PC-9 (cell line): ENCODE data around the gene PYCR2. TPM values are rescaled to one million over a fixed set of nuclear protein-coding genes. Genes with fewer than 3 reads are reported as not detected.

Experiments
- BruUV-seq: library from RNA; stranded (reverse); fragments of 400-500 nt; replicated peaks from 2 replicates; lab custom pipeline; 2021; lab: Mats Ljungman, UMichigan
- CTCF ChIA-PET: fragments of 300-600 bp; sonication (Branson Sonifier 250); formaldehyde crosslinking; loops from one replicate; lab custom pipeline; 2022; ENCODE audit warnings: antibody characterized with exemption; lab: Charles Lee
- POLR2A ChIA-PET: fragments of 300-600 bp; sonication (Branson Sonifier 250); formaldehyde crosslinking; loops from one replicate; lab custom pipeline; 2022; ENCODE audit warnings: antibody characterized with exemption; ENCODE audit not compliant: unreplicated experiment; lab: Charles Lee
- DNase-seq, 2 experiments: peaks; one replicate each; pipeline versions ENCODE4 v3.0.0 to v3.0.0-alpha.2; 2015 to 2022; ENCODE audit warnings: mixed read lengths in 1 of 2
- H2AFZ ChIP-seq: fragments of 200-600 bp; sonication (generic); 2 replicates; pipeline ENCODE4 v1.8.1; 2017; ENCODE audit warnings: antibody characterized with exemption
- H3F3A ChIP-seq: fragments of 200-600 bp; sonication (generic); 2 replicates; pipeline ENCODE4 v1.8.1; 2017; ENCODE audit warnings: antibody characterized with exemption, mild to moderate bottlenecking, low read depth; ENCODE audit not compliant: insufficient read depth
- H3K27ac ChIP-seq: fragments of 200-600 bp; sonication (generic); 2 replicates; pipeline ENCODE4 v1.6.1; 2016; ENCODE audit warnings: mixed run types
- H3K27me3 ChIP-seq: fragments of 200-600 bp; sonication (generic); 2 replicates; pipeline ENCODE4 v1.6.1; 2016; ENCODE audit warnings: low read depth, mixed run types; ENCODE audit not compliant: insufficient read depth
- H3K36me3 ChIP-seq: fragments of 200-600 bp; sonication (generic); 2 replicates; pipeline ENCODE4 v1.6.1; 2016; ENCODE audit warnings: low read depth, mixed run types
- H3K4me1 ChIP-seq: fragments of 200-600 bp; sonication (generic); replicated peaks from 2 replicates; pipeline ENCODE4 v1.6.1; 2016; ENCODE audit warnings: mixed run types; ENCODE audit not compliant: insufficient read depth
- H3K4me2 ChIP-seq: fragments of 200-600 bp; sonication (generic); 2 replicates; pipeline ENCODE4 v1.6.1; 2017; ENCODE audit warnings: mixed run types
- H3K4me3 ChIP-seq: fragments of 200-600 bp; sonication (generic); 2 replicates; pipeline ENCODE4 v1.6.1; 2016; ENCODE audit warnings: mixed run types
- H3K79me2 ChIP-seq: fragments of 200-600 bp; sonication (generic); 2 replicates; pipeline ENCODE4 v1.6.1; 2017; ENCODE audit warnings: low read depth, mixed run types
- H3K9me2 ChIP-seq: fragments of 200-600 bp; sonication (generic); 2 replicates; pipeline ENCODE4 v1.8.1; 2017; ENCODE audit warnings: mild to moderate bottlenecking; ENCODE audit not compliant: insufficient read depth
- H3K9me3 ChIP-seq: fragments of 200-600 bp; sonication (generic); 2 replicates; pipeline ENCODE4 v1.8.1; 2016; ENCODE audit warnings: low read depth; ENCODE audit not compliant: insufficient read depth
- H4K20me1 ChIP-seq: fragments of 200-600 bp; sonication (generic); 2 replicates; pipeline ENCODE4 v1.8.1; 2017; ENCODE audit not compliant: insufficient read depth
- EZH2 ChIP-seq: fragments of 200-600 bp; sonication (generic); IDR thresholded peaks from 2 replicates; pipeline ENCODE4 v1.8.0; 2017; ENCODE audit warnings: antibody characterized with exemption, low read depth
- intact Hi-C: fragments of 100-400 bp; cut with micrococcal nuclease; formaldehyde crosslinking; loops from one replicate; pipeline ENCODE4 v1.10.0; 2022; ENCODE audit not compliant: unreplicated experiment
- total RNA-seq: library from RNA; stranded (reverse); gene quantifications from 2 replicates; pipeline ENCODE4 v1.2.3, GENCODE V29; 2021
- TF ChIP-seq, protein P1 (sequence below): fragments of 200-600 bp; sonication (generic); conservative IDR thresholded peaks from 2 replicates; pipeline ENCODE4 v1.6.1; 2017; ENCODE audit warnings: mixed run types, antibody characterized with exemption, mild to moderate bottlenecking, moderate library complexity

PYCR2 gene
- total RNA-seq, 1 experiment from 2014 or later = 100 TPM

DNA sequence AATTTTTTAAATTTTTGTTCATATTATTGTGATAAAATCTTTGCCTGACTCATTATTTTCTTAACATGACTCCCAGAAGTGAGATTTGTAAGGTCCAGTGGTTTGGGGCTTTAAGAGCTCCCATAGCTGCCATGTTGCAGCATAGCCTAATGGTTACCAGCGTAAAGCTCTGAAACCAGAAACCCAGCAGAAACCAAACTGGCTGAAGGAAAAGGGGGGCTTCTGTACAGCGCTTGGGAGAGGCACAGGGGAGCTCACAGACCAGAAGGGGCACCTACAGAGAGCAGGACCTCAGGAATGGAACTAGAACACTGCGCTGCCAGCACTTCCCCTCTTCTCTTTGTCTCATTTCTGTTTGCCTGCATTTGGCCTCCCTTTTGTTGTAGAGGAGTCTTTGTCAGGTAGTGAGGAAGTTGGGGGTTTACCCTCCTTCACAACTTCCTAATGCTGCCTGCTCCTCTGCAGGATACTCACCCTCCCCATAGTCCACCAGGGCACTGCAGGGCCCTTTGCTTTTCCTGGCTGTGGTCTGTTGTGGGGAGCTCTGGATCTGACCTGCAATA, 2.6 kb upstream of the PYCR2 start:
- Histone ChIP-seq H3F3A (peaks cover 18% of the 10 kb centered on the region; the same call in 1 of the 2 replicates), H3K79me2 (peaks cover 23% of the 10 kb centered on the region), H3K9me3 (no peaks in the 10 kb centered on the region), H3K4me3 (no peak overlapping the region), H3K4me1 (peaks cover 16% of the 10 kb centered on the region), H2AFZ (no peak overlapping the region), H3K27ac (no peak overlapping the region), H3K9me2 (no peaks in the 10 kb centered on the region), H4K20me1 (no peaks in the 10 kb centered on the region), H3K27me3 (no peaks in the 10 kb centered on the region), H3K36me3 (peaks cover 8% of the 10 kb centered on the region; the same call in 1 of the 2 replicates), H3K4me2 (no peak overlapping the region)
- no TSS peak for BruUV-seq
- no peak for DNase-seq
- TF ChIP-seq, protein P1, sequence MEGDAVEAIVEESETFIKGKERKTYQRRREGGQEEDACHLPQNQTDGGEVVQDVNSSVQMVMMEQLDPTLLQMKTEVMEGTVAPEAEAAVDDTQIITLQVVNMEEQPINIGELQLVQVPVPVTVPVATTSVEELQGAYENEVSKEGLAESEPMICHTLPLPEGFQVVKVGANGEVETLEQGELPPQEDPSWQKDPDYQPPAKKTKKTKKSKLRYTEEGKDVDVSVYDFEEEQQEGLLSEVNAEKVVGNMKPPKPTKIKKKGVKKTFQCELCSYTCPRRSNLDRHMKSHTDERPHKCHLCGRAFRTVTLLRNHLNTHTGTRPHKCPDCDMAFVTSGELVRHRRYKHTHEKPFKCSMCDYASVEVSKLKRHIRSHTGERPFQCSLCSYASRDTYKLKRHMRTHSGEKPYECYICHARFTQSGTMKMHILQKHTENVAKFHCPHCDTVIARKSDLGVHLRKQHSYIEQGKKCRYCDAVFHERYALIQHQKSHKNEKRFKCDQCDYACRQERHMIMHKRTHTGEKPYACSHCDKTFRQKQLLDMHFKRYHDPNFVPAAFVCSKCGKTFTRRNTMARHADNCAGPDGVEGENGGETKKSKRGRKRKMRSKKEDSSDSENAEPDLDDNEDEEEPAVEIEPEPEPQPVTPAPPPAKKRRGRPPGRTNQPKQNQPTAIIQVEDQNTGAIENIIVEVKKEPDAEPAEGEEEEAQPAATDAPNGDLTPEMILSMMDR = no peak
- TF ChIP-seq EZH2 = no peak
- ChIA-PET POLR2A (no interaction called here), CTCF (no interaction called here)
- intact Hi-C loops = no loop called here

DNA sequence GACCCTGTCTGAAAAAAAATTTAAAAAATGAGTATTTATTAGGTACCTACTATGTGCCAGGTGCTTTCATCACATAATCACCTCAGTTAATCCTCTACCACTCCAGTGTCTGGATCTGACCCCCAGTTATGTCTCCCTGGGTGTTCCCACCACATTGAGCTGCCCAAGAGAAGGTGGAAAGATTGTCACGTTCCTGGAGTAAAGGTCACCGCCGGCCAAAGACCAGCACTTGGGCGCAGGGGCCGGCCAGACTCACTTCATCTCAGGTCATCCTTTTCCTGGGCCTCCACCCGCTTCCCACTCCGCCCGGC, 714 bp downstream of the PYCR2 start:
- H3K4me1 ChIP-seq = peaks cover 16% of the 10 kb centered on the region
- peaks cover 35% of the 10 kb centered on the region for H3K79me2 ChIP-seq
- BruUV-seq = no TSS peak
- intact Hi-C loops = loop anchor here (2.0 to 5.0 kb wide), 4 partner anchors 54 to 496 kb away; partner anchors contain the start of genes H3-3A, LBR and SRP9
- H3K27me3 ChIP-seq = no peaks in the 10 kb centered on the region
- POLR2A ChIA-PET = interaction anchor here (0.7 kb wide), 1 partner anchor 73 kb away, joined by 3 read pairs; no protein-coding TSS in a partner anchor
- CTCF ChIA-PET = interaction anchor here (0.6 kb wide), 2 partner anchors 13 to 95 kb away, joined by 4 read pairs; no protein-coding TSS in a partner anchor
- H2AFZ ChIP-seq = peak overlapping the region; percentile 97; the same call in 1 of the 2 replicates
- peaks cover 22% of the 10 kb centered on the region for H3K36me3 ChIP-seq
- TF ChIP-seq EZH2 = no peak
- TF ChIP-seq, protein P1 = no peak
- peak in 1 of 2 experiments; percentile 21 for DNase-seq
- H4K20me1 ChIP-seq = 0 out of 2 replicates have a peak, but pooled peaks cover 5% of the 10 kb centered on the region
- H3F3A ChIP-seq = peaks cover 18% of the 10 kb centered on the region; the same call in 1 of the 2 replicates
- H3K27ac ChIP-seq = peak overlapping the region; percentile 72
- H3K4me2 ChIP-seq = peak overlapping the region; percentile 89
- no peaks in the 10 kb centered on the region for H3K9me2 ChIP-seq
- no peaks in the 10 kb centered on the region for H3K9me3 ChIP-seq
- peak overlapping the region; percentile 100 for H3K4me3 ChIP-seq

DNA sequence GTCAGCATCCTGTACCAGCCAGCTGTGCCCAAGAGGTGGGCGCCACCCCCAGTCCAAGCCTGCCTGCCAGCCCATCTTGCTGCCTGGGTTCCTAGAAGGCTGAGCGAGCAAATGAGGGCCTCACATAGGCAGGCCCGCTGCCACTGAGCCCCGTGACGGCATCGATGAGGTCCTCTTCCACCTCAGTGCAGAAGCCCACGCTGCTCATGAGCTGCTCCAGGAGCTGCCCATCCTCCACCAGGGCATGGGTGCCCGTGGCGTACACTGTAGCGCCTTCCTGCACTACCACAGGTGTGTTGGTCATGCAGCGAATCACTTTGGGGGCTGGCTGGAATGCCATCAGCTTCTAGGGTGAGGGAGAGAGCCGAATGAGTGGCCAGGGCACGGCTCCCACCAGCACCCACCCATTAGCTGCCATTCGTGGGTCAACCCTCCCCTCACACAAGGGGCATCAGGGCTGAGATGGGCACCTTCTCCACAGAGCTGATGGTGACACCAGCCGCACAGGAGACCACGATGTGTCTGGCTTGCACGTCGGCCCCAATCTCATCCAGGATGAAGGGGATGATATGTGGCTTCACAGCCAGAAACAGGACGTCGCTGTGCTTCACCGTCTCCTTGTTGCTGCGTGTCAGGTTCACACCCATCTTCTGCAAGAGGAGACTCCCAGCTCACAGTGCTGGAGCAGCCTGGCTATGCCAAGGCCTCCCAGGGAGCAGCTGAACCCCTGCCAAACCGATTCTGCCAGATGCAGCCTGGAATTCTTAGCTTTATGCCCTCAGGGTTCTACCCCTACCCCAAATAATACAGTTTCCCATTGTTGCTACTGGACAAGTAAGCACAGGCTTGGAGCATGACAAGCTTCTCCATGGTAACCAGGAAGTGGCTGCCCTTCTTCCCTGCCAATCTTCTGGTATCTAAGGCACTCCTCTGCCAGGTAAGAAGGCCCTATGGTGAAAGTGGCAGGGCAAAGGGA, 2.0 kb downstream of the PYCR2 start:
- Histone ChIP-seq H2AFZ (no peak overlapping the region), H3K4me3 (peak overlapping the region; percentile 100; the same call in 1 of the 2 replicates), H3K4me1 (peaks cover 16% of the 10 kb centered on the region), H3K4me2 (peak overlapping the region; percentile 89), H3K79me2 (peaks cover 35% of the 10 kb centered on the region), H4K20me1 (0 out of 2 replicates have a peak, but pooled peaks cover 5% of the 10 kb centered on the region), H3F3A (peaks cover 18% of the 10 kb centered on the region; the same call in 1 of the 2 replicates), H3K9me2 (no peaks in the 10 kb centered on the region), H3K27ac (no peak overlapping the region; the same call in 1 of the 2 replicates), H3K27me3 (no peaks in the 10 kb centered on the region), H3K36me3 (peaks cover 29% of the 10 kb centered on the region), H3K9me3 (no peaks in the 10 kb centered on the region)
- ChIA-PET POLR2A (interaction anchor here (0.7 to 1.0 kb wide), 3 partner anchors 11 to 267 kb away, joined by 3 to 4 read pairs (median 4); no protein-coding TSS in a partner anchor), CTCF (interaction anchor here (0.5 to 0.8 kb wide), 2 partner anchors 39 to 46 kb away, joined by 4 read pairs; no protein-coding TSS in a partner anchor)
- TF ChIP-seq, protein P1 = no peak
- no peak for TF ChIP-seq EZH2
- DNase-seq = peak; percentile 87 to 95
- BruUV-seq = no TSS peak
- intact Hi-C loops = loop anchor here (1.0 to 5.0 kb wide), 6 partner anchors 40 to 495 kb away; partner anchors contain the start of genes H3-3A, LBR, SRP9 and TMEM63A
